IMR-90 (cell line): ENCODE measurements around the gene CYB561D2. TPM values are rescaled to one million over a fixed set of nuclear protein-coding genes. Genes with fewer than 3 reads are reported as not detected.

Source experiments
- ATAC-seq: fragments of 200-7000 bp; cut with Tn5 transposase; 2 replicates; pipeline ENCODE4 v1.9.1; 2020; ENCODE audit warnings: low read depth, mild to moderate bottlenecking, moderate library complexity
- BruUV-seq: library from RNA; stranded (reverse); fragments of 400-500 nt; replicated peaks from 2 replicates; lab custom pipeline; 2021; lab: Mats Ljungman, UMichigan
- CTCF ChIA-PET: fragments of 300-600 bp; formaldehyde crosslinking; extraction: SDS; loops from one replicate; lab custom pipeline; 2021; ENCODE audit warnings: antibody characterized with exemption; lab: Yijun Ruan, JAX
- POLR2A ChIA-PET: fragments of 300-600 bp; sonication (Branson Sonifier 250); formaldehyde crosslinking; loops from one replicate; lab custom pipeline; 2022; ENCODE audit warnings: antibody characterized with exemption; ENCODE audit not compliant: unreplicated experiment; lab: Charles Lee
- DNase-seq: peaks from one replicate; pipeline ENCODE4 v3.0.0; 2013
- H2AFZ ChIP-seq: replicated peaks from 2 replicates; pipeline ENCODE3; 2013; ENCODE audit warnings: low read length, mild to moderate bottlenecking; ENCODE audit not compliant: poor library complexity
- H2AK5ac ChIP-seq: 2 replicates; pipeline ENCODE4 v1.6.1; 2013; ENCODE audit warnings: low read depth, low read length, inconsistent platforms
- H2AK9ac ChIP-seq: replicated peaks from 2 replicates; pipeline ENCODE3; 2013; ENCODE audit warnings: mild to moderate bottlenecking, low read depth, low read length, moderate library complexity; ENCODE audit not compliant: poor library complexity
- H2BK120ac ChIP-seq: 2 replicates; pipeline ENCODE4 v1.6.1; 2013; ENCODE audit warnings: low read depth, low read length, inconsistent platforms
- H2BK15ac ChIP-seq: 3 replicates; pipeline ENCODE4 v1.6.1; 2013; ENCODE audit warnings: low read depth, low read length, inconsistent platforms
- H2BK20ac ChIP-seq: 2 replicates; pipeline ENCODE4 v1.6.1; 2013; ENCODE audit warnings: low read depth, mild to moderate bottlenecking, inconsistent platforms, low read length, moderate library complexity
- H2BK5ac ChIP-seq: 2 replicates; pipeline ENCODE4 v1.6.1; 2013; ENCODE audit warnings: mild to moderate bottlenecking, low read depth, low read length, inconsistent platforms; ENCODE audit not compliant: poor library complexity, severe bottlenecking
- H3K14ac ChIP-seq: replicated peaks from 2 replicates; pipeline ENCODE4 v1.6.1; 2013; ENCODE audit warnings: low read depth, low read length, inconsistent platforms
- H3K18ac ChIP-seq: 2 replicates; pipeline ENCODE4 v1.6.1; 2013; ENCODE audit warnings: low read depth, low read length, control low read depth
- H3K23ac ChIP-seq: 2 replicates; pipeline ENCODE4 v1.6.1; 2013; ENCODE audit warnings: low read depth, low read length, inconsistent platforms
- H3K27ac ChIP-seq: 2 replicates; pipeline ENCODE4 v1.5.1; 2013; ENCODE audit warnings: mild to moderate bottlenecking, control low read depth, low read length; ENCODE audit not compliant: insufficient read depth
- H3K27me3 ChIP-seq: 2 replicates; pipeline ENCODE4 v1.6.1; 2013; ENCODE audit warnings: low read length; ENCODE audit not compliant: control insufficient read depth, insufficient read depth
- H3K36me3 ChIP-seq: 2 replicates; pipeline ENCODE4 v1.6.1; 2013; ENCODE audit warnings: low read length, mixed read lengths; ENCODE audit not compliant: control insufficient read depth, insufficient read depth
- H3K4ac ChIP-seq: 2 replicates; pipeline ENCODE4 v1.6.1; 2013; ENCODE audit warnings: low read depth, low read length, inconsistent platforms
- H3K4me1 ChIP-seq: 2 replicates; pipeline ENCODE4 v1.6.1; 2013; ENCODE audit warnings: low read length, mixed read lengths; ENCODE audit not compliant: control insufficient read depth, insufficient read depth
- H3K4me2 ChIP-seq: 2 replicates; pipeline ENCODE4 v1.6.1; 2013; ENCODE audit warnings: low read depth, mild to moderate bottlenecking, control low read depth, low read length, moderate library complexity
- H3K4me3 ChIP-seq: 2 replicates; pipeline ENCODE4 v1.5.1; 2013; ENCODE audit warnings: low read depth, mild to moderate bottlenecking, control low read depth, low read length, moderate library complexity; ENCODE audit not compliant: insufficient read depth
- H3K56ac ChIP-seq: 2 replicates; pipeline ENCODE4 v1.6.1; 2013; ENCODE audit warnings: low read length, inconsistent platforms; ENCODE audit not compliant: insufficient read depth; ENCODE audit errors: extremely low read depth
- H3K79me1 ChIP-seq, 2 experiments: 2 replicates each; pipeline ENCODE4 v1.6.1; 2013; ENCODE audit warnings: low read length in 2 of 2, inconsistent platforms in 1 of 2, low read depth in 1 of 2
- H3K9ac ChIP-seq: 2 replicates; pipeline ENCODE4 v1.6.1; 2013; ENCODE audit warnings: low read depth, low read length, control low read depth
- H3K9me1 ChIP-seq: 2 replicates; pipeline ENCODE4 v1.6.1; 2013; ENCODE audit warnings: low read length, inconsistent platforms; ENCODE audit not compliant: insufficient read depth
- H3K9me3 ChIP-seq: 2 replicates; pipeline ENCODE4 v1.6.1; 2013; ENCODE audit warnings: low read length; ENCODE audit not compliant: control insufficient read depth, insufficient read depth
- H4K20me1 ChIP-seq: 2 replicates; pipeline ENCODE4 v1.6.1; 2013; ENCODE audit warnings: low read length, inconsistent platforms; ENCODE audit not compliant: insufficient read depth
- H4K5ac ChIP-seq: 2 replicates; pipeline ENCODE4 v1.6.1; 2013; ENCODE audit warnings: mild to moderate bottlenecking, low read depth, low read length, control low read depth
- H4K8ac ChIP-seq, 2 experiments: 2 replicates each; pipeline ENCODE4 v1.6.1; 2013; ENCODE audit warnings: low read depth in 2 of 2, low read length in 2 of 2, control low read depth in 1 of 2, inconsistent platforms in 1 of 2
- H4K91ac ChIP-seq: 2 replicates; pipeline ENCODE4 v1.6.1; 2013; ENCODE audit warnings: low read depth, low read length, inconsistent platforms; ENCODE audit not compliant: insufficient read depth
- BHLHE40 ChIP-seq: fragments of 150-350 bp; IDR thresholded peaks from 2 replicates; pipeline ENCODE4 v1.6.1; 2016; ENCODE audit warnings: mild to moderate bottlenecking, low read depth, low read length
- MAFK ChIP-seq: IDR thresholded peaks from 2 replicates; pipeline ENCODE4 v1.6.1; 2012; ENCODE audit warnings: low read depth, low read length, improper control_type of control experiment
- POLR2A ChIP-seq: IDR thresholded peaks from 2 replicates; pipeline ENCODE4 v1.6.1; 2012; ENCODE audit warnings: mild to moderate bottlenecking, low read depth, low read length
- RCOR1 ChIP-seq: IDR thresholded peaks from 2 replicates; pipeline ENCODE4 v1.6.1; 2012; ENCODE audit warnings: mild to moderate bottlenecking, low read length, improper control_type of control experiment; ENCODE audit not compliant: insufficient replicate concordance
- RFX5 ChIP-seq: IDR thresholded peaks from 2 replicates; pipeline ENCODE4 v1.8.0; 2012; ENCODE audit warnings: low read depth, mild to moderate bottlenecking, low read length, moderate library complexity
- USF2 ChIP-seq: fragments of 150-350 bp; IDR thresholded peaks from 2 replicates; pipeline ENCODE4 v1.6.1; 2017; ENCODE audit warnings: mild to moderate bottlenecking, antibody characterized with exemption, low read length, low read depth
- WGBS, 2 experiments: methylation state at CpG; one replicate each; pipeline versions ENCODE4 v1.1.5 to v1.1.7; 2013; ENCODE audit warnings: missing lambda C conversion rate in 2 of 2; ENCODE audit not compliant: insufficient read length in 1 of 2; ENCODE audit errors: extremely low coverage in 2 of 2; 5-methylcytosine and 5-hydroxymethylcytosine counted together
- dilution Hi-C: fragments of 300-500 bp; cut with HindIII; formaldehyde crosslinking; loops from one replicate; pipeline ENCODE4 v1.14.3; 2018; ENCODE audit warnings: low sequenced_read_pairs; ENCODE audit not compliant: unreplicated experiment
- in situ Hi-C: fragments of 300-500 bp; cut with MboI; formaldehyde crosslinking; loops from 3 replicates; pipeline ENCODE4 v1.14.3; 2019; ENCODE audit warnings: low sequenced_read_pairs, inconsistent platforms, mixed read lengths
- intact Hi-C: fragments of 100-400 bp; cut with micrococcal nuclease; formaldehyde crosslinking; loops from 2 replicates; pipeline ENCODE4 v1.10.0; 2022
- polyA plus RNA-seq, 3 experiments: library from polyadenylated mRNA; depleted of rRNA; stranded (reverse); fragments of >200 nt; gene quantifications; 2 replicates each; pipeline ENCODE4 v1.2.3, GENCODE V29; 2012; ENCODE audit warnings: low replicate concordance in 1 of 3
- total RNA-seq: library from RNA; depleted of rRNA; stranded (reverse); fragments of >200 nt; gene quantifications from 2 replicates; pipeline ENCODE4 v1.2.3, GENCODE V29; 2012

Gene CYB561D2
- total and polyA plus RNA-seq, 2 of the 4 experiments (the other 2 are of a cell fraction): 29.2 to 31.7 TPM

GRCh38 chr3:50358355-50358910 is 7.8 kb downstream of the CYB561D2 start:
- H2BK20ac ChIP-seq: no peak overlapping the region
- DNase-seq: no peak
- peak overlapping the region; percentile 97 for H2AFZ ChIP-seq
- peak overlapping the region; percentile 76 for H3K4me3 ChIP-seq
- H3K23ac ChIP-seq: peak overlapping the region; percentile 50
- H4K8ac ChIP-seq: peak overlapping the region; percentile 41 to 98; a peak in 2 of 4 replicates
- no peaks in the 10 kb centered on the region for H3K27me3 ChIP-seq
- peak overlapping the region; percentile 87 for H3K27ac ChIP-seq
- no peak overlapping the region for H2BK120ac ChIP-seq
- peaks cover 26% of the 10 kb centered on the region for H3K4me1 ChIP-seq
- ATAC-seq: no peak
- peaks cover 17% of the 10 kb centered on the region for H3K9me1 ChIP-seq
- dilution Hi-C loops: no loop called here
- peak overlapping the region; percentile 94 for H3K4me2 ChIP-seq
- no peak overlapping the region for H2BK5ac ChIP-seq
- H3K79me1 ChIP-seq: peaks cover 0 to 53% of the 10 kb centered on the region in 2 experiments; a peak in 2 of 4 replicates
- no peak overlapping the region for H4K91ac ChIP-seq
- H4K5ac ChIP-seq: no peak overlapping the region
- ChIA-PET POLR2A (no interaction called here), CTCF (no interaction called here)
- peak overlapping the region; percentile 94 for H2AK5ac ChIP-seq
- H2AK9ac ChIP-seq: peak overlapping the region; percentile 99
- H2BK15ac ChIP-seq: no peak overlapping the region
- 56% methylated on average over 16 of the region's 24 CpGs; no CpG with 5 or more reads in 1 of the 2 experiments for WGBS, 2 experiments
- no peak for TF ChIP-seq RCOR1
- no peak for TF ChIP-seq POLR2A
- no peak for TF ChIP-seq MAFK
- no peak for TF ChIP-seq USF2
- TF ChIP-seq BHLHE40: no peak
- TF ChIP-seq RFX5: no peak
- no peak overlapping the region for H3K18ac ChIP-seq
- BruUV-seq: no TSS peak
- H3K9ac ChIP-seq: peak overlapping the region; percentile 94
- peaks cover 46% of the 10 kb centered on the region for H4K20me1 ChIP-seq
- peak overlapping the region; percentile 99 for H3K14ac ChIP-seq
- intact Hi-C loops: no loop called here
- in situ Hi-C loops: no loop called here
- peak overlapping the region; percentile 92 for H3K4ac ChIP-seq
- H3K56ac ChIP-seq: no peak overlapping the region
- no peaks in the 10 kb centered on the region for H3K9me3 ChIP-seq
- H3K36me3 ChIP-seq: peaks cover 37% of the 10 kb centered on the region
